NCI-H748 treated with DMSO at 0.1 percent for 48 hours (cell line): ENCODE data around the gene AGXT.
"Not testable (repeated sequence)": the region's sequence is repeated elsewhere in the genome, so short reads cannot be mapped to it uniquely, and the experiment has no call there.

Source experiments
- DNase-seq: peaks from one replicate; lab custom pipeline; 2025; lab: John Stamatoyannopoulos, UW

The AGXT gene

DNA sequence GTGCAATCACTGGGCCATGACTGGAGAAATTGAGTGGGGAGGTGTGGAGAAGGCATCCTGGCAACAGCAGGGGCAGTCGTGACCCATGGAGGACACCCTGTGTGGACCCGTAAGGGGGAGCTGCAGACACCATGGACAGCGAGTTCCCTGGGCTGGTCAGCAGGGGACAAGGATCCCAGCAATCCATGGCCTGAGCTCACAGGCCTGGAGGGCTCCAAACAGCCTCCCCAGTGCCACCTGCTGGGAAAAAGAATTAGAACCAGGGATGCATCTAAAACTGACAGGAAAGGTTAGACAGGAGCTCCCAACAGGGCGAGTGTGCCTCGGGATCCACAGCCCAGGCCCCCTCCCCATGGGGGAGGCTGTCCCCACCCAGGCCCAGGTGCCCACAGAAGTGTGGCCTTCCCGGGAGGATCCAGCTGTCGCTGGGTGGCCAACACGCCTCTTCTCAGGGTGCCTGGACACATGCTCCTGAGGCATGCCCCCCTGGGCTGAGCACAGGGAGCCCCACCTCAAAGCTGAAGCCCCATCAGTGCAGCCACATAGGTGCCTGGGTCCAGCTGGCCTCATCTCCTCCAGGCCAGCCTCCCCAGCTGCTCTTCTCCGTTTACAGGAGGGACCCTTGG lies 28.1 kb upstream of the AGXT start:
- peak; percentile 33 for DNase-seq

DNA sequence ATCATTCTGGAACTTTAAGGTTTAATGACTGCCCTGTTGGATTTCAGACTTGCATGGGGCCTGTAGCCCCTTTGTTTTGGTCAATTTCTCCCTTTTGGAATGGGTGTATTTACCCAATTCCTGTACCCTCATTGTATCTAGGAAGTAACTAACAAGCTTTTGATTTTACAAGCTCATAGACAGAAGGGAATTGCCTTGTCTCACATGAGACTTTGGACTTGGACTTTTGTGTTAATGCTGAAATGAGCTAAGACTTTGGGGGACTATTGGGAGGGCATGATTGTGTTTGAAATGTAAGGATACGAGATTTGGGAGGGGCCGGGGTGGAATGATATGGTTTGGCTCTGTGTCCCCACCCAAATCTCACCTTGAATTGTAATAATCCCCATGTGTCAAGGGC lies 22.3 kb upstream of the AGXT start:
- not testable (repeated sequence) for DNase-seq

DNA sequence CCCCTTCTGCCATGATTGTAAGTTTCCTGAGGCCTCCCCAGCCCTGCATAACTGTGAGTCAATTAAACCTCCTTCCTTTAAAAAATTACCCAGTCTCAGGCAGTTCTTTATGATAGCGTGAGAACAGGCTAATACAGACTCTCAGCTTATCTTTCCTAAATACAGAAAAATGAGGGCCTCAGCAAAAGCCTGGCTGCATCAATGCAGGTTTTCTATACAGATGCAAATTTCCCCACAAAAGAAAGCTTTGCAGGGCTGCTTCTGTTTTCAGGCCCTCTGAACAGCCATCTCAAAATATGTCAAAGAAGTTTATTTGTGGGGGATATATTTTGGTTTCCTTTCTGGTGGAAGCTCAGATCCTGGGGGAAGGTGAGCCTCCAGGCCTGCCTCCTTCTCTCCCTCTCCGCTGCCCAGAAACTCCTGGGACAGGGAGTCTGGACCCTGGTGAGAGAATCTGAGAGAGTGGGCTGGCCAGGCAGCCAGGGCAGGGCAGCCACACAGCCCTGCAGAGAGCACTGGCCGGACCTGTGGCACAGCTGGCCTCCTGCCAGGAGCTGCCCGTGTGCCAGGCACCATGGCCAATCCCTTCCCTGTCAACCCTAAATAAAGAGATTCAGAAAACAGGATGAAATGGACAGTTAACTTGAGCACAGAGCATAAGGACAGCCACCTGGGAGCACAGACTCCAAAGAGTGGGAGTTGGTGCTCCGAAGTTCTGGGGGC lies 21.6 kb upstream of the AGXT start:
- no peak for DNase-seq

DNA sequence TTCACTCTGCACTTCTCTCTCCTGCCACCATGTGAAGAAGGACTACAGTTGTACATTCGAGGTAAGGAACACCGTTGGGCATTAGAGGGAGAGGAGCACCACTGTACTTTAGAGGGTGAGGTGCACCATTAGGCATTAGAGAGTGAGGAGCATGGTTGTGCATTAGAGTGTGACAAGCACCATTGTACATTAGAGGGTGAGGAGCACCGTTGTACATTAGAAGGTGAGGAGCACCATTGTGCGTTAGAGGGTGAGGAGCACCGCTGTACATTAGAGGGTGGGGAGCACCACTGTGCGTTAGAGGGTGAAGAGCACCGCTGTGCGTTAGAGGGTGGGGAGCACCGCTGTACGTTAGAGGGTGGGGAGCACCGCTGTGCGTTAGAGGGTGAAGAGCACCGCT lies 20.8 kb upstream of the AGXT start:
- DNase-seq, result no peak

DNA sequence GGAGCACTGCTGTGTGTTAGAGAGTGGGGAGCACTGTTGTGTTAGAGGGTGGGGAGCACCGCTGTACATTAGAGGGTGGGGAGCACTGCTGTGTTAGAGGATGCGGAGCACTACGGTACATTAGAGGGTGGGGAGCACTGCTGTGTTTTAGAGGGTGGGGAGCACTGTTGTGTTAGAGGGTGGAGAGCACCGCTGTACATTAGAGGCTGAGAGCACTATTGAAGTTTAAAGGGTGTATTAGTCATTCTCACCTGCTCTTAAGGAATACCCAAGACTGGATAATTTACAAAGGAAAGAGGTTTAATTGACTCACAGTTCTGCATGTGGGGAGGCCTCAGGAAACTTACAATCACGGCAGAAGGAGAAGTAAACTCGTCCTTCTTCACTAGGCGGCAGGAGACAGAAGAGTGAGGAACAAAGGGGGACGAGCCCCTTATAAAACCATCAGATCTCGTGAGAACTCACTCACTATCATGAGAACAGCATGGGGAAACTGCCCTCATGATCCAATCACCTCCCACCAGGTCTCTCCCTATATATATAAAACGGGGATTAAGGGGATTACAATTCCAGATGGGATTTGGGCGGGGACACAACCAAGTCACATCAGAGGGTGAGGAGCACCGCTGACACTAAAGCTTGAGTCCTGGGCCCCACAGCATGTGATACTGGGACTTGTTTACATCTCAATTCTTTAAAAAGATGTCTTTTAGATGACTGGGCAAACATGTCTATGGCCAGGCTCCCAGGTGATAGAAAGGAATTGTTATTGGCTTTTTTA lies 19.5 kb upstream of the AGXT start:
- no peak for DNase-seq

DNA sequence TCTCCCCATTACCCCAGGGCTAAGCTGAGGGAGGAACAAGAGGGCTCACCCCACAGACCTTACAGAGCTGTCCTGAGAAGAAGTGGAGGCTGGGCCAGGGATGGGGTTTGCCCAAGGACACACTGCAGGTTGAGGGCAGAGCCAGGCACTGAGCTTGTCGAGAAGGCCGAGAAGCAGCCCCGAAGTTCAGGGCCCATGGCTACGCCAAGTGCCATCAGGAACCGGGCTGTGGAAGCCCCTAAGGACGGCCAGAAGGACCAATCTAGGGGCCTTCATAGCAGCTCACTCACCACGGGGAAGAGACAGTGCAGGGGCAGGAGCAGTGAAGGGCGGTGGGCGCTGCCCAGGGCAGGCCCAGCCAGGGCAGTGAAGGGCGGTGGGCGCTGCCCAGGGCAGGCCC lies 18.6 kb upstream of the AGXT start:
- DNase-seq, result no peak

DNA sequence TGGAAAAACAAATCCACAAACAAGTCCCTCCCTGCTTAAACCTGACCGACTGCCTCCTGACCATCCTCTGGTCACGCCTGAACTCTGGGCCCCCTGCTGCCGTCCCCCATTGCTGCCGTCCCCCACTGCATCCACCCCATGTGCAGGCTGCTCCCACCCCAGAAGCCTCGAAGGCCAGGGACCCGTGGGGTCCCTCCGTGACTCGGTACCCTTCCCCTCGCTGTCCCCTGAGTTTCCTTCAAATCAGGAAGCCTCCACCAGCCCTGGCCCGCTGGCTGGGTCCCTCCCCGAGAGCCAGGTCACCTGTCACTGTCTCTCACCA lies 17.9 kb upstream of the AGXT start:
- no peak for DNase-seq

DNA sequence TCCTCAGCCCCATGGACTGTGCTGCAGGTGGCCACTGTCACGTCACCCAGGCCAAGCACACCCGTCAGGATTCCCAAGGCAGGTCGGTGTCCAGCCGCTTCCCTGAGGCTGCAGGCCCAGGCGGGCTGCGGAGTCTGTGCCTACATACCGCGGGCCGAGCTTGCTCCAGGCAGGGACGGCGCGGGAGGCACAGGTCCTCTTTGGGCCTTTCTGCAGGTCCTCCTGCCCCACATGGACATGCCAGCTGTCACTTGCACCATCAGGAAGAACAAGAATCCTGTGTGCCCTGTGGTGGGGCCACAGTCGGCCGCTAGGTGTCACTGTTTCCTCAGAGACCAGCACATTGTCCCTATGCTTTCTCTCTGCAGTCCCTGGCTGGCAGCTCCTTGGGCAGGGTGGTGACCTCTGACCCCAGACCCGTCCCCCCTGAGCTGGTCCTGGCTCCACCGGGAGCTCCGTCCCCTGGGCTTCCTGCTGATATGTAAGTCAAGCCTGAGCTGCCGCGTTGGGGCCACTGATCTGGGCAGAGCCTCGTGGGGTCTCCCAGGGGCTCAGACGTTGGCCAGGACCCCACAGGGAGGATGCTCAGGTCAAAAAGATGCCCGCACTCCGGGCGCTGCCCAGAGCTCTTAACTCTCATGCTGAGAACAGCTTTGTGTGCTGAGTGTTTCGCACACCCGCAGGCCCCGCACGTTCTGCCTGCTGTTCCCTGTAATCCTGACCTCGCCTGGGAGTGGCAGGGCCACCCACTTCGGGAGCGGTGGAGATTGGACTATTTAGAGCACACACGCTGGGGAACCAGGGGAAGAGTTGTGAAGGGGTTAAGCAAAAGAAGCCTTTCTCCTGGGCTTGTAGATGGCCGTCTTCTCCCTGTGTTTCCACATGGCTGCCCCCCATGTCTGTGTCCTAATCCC lies 17.3 kb upstream of the AGXT start:
- peak; percentile 70 for DNase-seq

DNA sequence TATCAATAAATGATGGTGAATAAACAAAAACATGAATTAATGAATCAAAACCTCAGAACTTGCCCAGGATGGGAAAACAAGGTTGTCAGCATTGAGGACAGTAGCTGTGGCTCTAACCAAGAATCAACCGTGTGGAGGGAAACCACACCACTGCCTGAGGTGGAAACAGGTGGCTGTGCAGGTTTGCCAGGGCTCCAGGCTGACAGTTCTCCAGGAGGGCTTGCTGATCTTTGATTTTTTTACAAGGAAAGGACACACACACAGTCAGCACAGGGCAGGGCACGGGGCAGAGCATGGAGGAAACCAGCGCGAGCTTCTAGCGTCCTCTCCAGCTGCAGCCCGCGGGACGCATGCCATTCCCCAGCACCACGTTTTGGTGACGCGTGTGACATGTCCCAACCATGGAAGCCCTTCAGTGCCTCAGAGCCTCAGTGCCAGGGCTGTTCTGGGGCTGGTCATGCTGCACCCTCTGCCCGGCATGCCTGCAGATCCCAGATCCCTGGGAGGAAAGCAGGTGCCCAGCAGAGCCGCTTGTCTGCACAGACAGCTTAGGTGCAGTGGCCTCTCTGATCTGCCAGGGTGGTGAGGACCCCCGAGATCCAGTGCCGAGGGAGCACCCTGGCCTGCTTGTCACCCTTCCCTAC lies 15.8 kb upstream of the AGXT start:
- no peak for DNase-seq

DNA sequence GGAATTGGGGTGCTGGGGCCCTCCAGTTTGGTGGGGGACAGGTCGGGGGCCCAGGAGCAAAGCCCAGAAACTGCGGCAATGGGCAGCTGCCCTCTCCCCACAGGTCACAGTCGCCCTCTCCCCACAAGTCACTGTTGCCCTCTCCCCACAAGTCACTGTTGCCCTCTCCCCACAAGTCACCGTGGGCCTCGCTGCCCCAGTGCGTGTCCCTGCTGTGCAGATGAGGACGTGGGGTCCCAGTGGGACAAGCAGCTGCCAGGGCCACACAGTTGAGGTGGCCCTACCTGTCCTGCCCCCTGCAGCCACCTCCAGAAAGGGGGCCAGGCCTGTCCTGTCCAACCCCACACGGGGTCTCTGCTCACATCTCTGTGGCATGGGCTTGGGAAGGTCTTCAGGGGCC lies 13.0 kb upstream of the AGXT start:
- DNase-seq, result no peak

DNA sequence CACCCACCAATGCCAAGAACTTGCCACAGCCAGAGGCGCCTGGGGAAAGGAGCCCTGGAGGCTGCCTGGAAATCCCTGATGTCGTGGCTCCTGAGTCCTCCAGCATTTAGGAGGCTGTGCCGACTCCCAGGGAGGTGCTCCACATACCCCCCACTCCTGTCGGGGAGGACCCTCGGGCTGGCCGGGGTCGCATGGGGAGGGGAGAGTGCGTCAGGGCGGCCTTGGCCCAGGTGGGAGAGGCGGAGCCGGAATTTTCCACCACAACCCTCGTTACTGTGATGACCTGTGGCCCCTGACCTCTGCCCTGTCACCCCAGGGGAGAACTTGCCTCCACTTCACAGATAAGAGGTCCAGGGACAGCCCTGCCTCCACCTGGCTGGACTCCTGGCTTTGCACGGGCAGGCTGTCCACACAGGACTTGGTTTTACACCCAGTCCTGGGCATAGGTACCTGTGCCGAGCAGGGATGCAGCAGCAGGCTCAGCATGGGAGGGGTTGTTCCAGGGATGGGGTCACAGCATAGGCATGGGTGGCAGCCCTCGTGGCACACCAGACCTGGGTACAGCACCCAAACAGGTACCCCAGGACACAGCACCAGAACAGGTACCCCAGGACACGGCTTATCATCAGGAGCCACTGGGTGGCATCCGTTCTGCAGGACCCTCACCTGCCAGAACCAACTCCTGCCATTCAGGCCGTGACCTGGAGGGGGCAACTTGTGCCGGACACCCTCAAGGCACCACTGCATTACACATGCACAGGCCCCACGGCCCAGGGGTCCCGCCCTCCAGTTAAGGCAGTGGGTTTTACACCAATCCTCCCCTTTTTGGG lies 12.3 kb upstream of the AGXT start:
- no peak for DNase-seq

DNA sequence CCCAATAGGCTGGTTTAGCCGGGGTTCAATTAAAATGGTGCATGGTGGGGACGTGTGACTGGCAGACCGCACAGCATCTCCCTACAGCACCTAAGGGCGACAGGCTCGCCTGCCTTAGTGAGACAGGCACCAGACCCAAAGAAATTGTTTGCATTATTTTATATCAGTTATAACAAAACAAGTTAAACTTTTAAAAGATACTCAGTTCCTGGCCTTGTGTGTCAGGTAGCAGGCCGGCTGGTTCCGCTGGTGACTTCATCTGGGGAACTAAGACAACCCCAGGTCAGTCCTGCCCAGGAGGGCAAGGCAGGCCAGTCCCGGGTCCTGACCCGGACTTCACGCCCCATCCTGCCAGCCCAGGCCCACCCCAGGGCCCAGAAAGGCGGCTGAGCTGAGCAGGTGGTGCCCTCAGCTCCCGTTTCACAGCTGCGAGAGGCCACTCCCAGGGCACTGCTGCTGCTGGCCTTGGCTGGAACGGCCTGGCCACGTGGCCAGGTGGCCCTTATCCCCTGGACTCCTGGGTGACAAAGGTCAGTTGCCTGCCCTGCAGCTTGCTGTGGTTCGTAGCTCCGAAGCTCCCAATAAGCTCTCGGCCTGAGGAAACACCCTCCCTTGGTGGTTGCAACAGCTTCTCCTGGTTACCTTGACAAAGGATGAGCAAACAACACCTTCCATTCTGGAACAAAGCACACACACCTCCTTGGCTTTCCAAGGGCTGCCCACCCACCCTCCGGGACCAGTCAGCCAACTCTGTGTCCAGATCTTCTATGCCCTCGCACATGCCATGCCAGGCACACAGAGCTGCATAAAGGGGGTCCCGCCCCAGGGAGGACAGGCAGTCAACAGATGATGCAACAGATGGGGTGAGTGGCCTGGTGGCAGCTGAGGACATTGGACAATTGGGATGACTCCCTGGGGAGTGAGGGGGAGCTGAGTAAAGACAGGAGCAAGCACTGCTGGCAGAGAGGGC lies 11.3 kb upstream of the AGXT start:
- no peak for DNase-seq

DNA sequence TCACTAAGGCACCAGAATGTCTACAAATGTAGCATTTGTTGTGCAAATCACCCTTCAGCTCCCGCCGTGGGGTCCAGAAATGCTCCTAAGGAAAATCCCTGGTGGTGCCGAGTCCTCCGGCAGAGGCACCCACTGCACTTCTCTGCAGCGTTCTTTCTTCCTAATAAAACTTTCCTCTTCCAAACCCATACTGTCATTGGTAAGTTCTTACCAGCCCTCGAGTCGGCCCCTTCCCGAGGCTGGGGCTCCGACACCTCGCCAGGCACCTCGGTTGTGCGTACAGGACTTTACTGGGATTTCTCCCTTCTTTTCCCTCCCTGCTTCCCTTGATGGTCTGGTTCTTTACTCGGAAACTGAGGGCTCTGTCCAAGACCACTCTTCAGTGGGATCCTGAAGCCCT lies 10.3 kb upstream of the AGXT start:
- no peak for DNase-seq

DNA sequence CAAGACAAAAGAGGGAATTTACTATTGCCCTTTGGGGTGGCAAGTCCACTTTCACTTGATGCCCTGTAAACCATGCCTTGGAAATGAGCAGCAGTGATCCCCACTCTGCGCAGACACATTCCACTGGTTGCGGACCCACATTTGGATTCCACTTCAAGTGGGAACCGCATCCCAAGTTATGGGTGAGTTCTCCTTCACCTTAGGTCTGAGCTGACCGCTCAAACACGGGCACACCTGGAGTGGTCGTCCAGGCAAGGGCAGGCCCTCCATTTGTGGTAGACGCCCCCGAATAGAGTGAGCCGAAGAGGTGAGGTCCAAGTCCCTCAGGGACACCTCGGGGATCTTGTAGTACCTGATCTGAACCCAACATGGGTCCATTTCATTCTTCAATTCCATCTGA lies 9.8 kb upstream of the AGXT start:
- DNase-seq, result no peak

DNA sequence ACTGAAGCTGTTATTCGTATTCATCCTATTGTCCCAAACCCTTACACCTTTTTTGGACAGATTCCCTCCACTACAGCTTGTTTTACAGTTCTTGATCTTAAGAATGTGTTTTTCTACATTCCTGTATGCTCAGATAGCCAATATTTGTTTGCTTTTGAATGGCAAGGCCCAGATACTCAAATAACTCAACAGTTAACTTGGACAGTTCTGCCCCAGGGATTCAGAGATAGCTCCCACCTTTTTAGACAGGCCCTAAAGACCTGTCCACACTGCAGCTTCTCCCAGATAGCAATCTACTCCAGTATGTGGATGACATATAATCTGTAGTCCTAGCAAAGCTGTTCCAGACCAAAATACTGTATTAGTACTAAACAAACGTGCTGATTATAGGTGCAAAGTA lies 7.1 kb upstream of the AGXT start:
- DNase-seq, result no peak

DNA sequence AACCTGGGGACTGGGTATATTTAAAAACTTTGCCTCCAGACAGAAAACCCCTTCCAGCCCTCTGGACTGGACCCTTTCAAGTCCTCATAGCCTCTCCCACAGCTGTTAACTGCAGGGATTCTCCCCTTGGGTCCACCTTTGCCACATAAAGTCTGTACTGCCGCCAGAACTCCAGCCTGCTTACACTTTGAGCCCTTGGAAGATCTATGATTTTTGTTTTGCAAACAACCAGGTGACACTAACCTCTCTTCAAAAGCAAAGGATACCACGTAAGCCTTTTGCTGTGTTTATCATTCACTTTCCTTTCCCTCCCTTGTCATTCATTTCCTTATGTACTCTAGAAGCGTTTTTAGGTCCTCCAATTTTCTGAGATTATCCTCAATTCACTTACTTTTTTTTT lies 4.1 kb upstream of the AGXT start:
- no peak for DNase-seq

DNA sequence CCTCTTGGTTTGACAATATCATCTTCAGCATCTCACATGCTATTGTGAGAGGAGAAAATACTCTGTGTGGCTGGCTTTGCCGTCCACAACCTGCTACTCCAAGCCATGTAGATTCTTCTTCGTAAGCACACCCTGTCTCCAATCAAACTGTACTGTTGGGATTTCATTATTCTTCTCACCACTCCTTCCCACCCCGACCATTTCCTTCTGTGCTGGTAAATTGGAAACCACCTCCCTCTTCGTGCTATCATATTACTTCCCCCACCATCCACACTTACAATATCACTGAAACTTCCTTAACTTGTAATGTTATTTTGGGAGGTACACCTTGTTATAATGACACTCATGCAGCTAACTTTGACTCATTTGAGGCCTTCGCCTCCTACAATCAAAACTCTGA lies 3.2 kb upstream of the AGXT start:
- DNase-seq, result no peak

DNA sequence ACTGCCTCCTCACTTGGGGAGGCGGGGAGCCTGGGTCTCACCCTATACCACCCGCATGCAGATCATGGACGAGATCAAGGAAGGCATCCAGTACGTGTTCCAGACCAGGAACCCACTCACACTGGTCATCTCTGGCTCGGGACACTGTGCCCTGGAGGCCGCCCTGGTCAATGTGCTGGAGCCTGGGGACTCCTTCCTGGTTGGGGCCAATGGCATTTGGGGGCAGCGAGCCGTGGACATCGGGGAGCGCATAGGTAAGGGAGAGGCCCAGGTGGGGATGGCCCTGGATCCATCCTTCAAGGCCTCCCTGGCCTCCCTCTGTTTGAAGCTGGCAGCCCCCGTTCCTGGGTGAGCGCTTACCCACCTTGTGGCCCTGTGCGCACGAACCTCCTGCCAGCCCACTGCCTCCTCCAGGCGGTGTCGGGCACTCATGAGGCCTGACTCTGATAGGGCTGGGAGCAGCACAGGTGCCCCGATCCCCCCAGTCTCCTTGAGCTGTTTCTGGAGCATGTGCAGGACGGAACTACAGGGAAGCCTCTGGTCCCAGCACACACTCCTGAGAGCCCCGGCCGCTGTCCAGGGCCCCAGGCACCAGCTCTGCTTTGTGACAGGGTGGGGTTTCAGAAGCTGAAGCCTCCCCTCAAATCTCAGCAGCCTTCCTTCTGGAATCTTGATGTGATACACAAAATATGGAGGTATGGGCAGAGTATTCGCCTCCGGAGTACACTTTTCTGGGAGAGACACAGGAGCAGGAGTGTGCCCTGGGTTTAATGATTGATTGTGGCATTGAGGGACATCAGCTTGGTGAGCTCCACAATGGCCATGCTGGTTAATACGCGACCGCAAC lies 708 bp downstream of the AGXT start:
- no peak for DNase-seq
